HL-60 (cell line): ENCODE data around the gene PRKCE.

Source experiments
- POLR2AphosphoS5 ChIP-seq: IDR thresholded peaks from 2 replicates; pipeline ENCODE4 v1.6.1; 2012; ENCODE audit warnings: low read depth
- TF ChIP-seq, protein P1 (sequence below): IDR thresholded peaks from one replicate; pipeline ENCODE4 v1.5.1; 2011; ENCODE audit warnings: low read length, control low read depth, inconsistent platforms; ENCODE audit not compliant: insufficient read depth

DNA sequence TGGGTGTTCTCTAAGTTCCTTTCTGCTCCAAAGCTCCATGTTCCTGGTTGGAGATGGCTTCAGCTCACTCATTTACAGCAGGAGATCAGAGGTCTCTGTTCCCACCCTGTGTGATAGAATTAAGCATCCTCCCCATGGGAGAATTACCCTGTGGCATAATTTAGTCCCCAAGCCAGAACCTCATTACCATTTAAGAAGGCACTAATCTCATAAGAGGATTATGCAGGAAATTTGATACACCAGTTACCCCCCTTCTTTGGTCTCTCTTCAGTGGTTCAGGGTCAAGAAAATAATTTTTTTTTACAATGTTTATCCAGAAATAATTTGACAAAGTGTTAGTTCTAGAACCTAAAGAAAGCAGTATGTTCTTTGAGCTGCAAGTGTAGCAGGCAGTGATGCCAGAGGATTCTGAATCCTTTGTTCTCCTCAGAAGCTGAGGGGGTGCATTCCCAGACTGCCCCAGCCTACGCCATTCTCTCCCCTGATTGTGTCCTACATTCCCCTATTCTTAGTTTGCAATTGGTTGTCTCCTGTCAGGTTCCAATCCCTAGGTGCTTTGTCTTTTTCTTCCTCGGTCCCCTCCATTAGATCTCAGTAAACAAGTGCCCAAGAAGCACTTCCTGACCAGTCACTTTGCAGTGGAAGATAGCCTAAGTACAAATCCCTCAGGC, 163.6 kb downstream of the PRKCE start:
- TF ChIP-seq, protein P1, sequence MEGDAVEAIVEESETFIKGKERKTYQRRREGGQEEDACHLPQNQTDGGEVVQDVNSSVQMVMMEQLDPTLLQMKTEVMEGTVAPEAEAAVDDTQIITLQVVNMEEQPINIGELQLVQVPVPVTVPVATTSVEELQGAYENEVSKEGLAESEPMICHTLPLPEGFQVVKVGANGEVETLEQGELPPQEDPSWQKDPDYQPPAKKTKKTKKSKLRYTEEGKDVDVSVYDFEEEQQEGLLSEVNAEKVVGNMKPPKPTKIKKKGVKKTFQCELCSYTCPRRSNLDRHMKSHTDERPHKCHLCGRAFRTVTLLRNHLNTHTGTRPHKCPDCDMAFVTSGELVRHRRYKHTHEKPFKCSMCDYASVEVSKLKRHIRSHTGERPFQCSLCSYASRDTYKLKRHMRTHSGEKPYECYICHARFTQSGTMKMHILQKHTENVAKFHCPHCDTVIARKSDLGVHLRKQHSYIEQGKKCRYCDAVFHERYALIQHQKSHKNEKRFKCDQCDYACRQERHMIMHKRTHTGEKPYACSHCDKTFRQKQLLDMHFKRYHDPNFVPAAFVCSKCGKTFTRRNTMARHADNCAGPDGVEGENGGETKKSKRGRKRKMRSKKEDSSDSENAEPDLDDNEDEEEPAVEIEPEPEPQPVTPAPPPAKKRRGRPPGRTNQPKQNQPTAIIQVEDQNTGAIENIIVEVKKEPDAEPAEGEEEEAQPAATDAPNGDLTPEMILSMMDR = no peak
- TF ChIP-seq POLR2AphosphoS5 = no peak
